Amniotic stem cell (primary cell): ENCODE data around the gene GRIK4.
A peak's percentile ranks its signal among the peaks of the same experiment; 100 is the strongest.
"Not testable (repeated sequence)": the region's sequence is repeated elsewhere in the genome, so short reads cannot be mapped to it uniquely, and the experiment has no call there.

ENCODE experiments used
- DNase-seq: peaks from one replicate; lab custom pipeline; 2025; lab: John Stamatoyannopoulos, UW

GRIK4 gene

DNA sequence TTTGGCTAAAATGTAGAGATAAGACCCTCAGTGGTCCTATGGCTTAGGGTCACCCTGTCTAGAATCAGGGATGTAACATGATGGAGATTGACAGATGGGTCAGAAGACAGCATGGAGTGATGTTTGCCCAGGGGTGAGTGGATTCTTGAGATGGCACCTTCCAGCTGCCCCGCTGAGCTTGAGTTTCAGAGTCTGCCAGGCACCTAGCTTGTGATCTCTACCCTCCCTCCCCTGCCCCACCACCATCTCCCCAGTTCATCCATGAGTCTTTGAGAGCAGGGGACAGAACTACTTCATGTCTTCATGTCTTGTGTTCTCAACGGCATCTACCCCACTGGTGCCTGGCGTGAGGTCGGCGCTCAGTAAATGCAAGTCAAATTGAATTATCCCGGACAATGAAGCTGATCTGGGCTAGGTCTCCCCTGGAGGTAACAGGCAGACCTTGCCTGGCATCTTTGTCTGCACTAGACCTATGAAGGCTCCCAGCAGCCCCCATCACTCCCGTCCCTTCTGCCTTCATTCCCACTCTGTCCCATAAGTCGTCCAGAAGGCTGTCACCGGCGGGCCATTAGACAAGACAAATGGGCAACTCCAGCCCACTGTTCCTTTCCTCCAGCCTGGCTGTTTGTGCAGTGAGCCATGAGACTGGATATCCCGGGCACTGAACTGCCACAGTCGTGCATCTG lies 273.2 kb downstream of the GRIK4 start:
- no peak for DNase-seq

DNA sequence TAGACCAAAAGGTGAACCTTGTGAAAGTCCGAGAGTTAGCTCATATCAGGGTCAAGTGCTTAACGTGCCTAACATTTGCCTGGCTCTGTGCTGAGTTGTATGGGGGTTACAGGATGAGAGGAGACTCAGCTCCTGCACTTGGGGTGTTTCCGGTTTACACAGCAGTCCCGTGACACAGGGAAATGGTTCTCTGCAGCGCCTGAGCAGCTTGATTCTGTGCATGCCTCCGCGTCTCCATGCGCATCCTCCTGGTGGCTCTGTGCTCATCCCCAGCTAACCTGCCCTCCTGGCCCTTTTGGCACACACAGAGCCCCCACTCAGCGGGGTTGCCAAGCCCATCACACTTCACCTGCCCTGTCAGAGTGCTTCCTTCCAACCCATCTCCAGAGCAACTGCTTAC lies 274.0 kb downstream of the GRIK4 start:
- no peak for DNase-seq

DNA sequence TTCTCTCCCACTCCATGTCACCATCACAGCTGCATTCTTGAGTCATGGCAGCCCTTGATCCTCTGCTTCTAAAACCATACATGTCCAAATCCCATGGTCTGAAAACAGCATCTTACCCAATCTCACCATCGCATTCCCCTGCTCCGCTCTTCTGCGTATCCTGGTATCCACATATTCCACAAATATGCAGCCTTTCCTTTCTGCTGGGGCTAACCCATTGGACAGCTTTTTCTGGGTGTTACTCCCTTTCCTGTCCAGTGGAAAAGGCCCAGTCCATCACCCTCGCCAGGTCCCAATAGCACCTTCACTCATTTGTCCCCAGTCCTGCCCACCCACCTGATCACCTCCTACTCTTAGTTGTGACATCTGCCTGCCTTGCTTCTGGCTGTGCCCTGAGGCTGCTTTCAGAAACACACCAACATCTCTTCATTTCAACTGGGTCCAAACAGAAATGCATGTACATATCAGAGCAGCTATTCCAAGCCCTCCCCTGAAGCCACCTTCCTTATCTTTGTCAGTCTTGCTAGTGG lies 274.7 kb downstream of the GRIK4 start:
- no peak for DNase-seq

DNA sequence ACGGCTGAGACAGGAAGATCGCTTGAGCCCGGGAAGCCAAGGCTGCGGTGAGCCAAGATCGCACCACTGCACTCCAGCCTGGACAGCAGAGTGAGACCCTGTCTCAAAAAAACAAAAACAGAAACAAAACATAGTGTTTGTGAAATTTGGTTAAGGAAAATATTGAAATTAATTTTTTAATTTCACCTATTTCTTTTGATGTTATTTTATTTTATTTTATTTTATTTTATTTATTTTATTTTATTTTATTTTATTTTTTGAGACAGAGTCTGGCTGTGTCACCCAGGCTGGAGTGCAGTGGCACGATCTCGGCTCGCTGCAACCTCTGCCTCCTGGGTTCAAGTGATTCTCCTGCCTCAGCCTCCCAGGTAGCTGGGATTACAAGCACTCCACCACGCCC lies 275.7 kb downstream of the GRIK4 start:
- not testable (repeated sequence) for DNase-seq

DNA sequence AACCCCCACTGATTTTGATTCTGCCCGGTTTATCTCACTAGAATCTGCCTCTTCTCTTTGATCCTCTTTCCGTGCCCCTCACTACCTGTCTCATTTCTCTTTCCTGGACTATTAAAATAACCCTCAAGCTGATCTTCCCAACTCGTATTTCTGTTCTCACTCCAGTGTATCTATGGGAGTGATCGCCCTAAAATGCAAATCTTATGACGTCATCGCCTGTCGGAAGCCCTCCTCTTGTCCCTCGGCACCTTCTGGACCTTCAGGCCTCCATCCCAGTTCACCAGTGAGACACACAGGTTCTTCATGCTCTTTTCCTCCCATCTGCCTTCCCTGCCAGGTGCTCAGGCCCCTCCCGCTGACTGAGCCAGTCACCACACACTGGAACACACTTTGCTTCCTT lies 277.8 kb downstream of the GRIK4 start:
- DNase-seq, result no peak

DNA sequence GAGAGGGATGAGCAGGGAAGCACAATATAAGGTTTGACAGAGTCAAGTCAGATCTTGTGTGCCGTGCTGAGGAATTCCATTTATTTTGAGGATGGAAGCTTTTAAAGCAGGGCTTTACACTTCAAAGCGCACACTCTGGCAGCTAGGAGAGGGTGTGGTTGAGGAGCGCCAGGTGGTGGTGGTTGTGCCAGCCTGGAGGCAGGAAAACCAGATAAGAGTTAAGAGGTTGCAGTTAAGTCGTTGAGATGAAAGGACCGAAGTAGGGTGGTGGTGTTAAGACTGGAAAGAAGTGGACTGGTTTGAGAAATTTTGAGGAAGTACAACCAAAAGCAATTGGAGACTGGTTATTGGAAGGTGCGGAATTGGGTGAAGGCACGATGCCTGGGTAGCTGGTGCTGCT lies 280.8 kb downstream of the GRIK4 start:
- DNase-seq, result no peak

DNA sequence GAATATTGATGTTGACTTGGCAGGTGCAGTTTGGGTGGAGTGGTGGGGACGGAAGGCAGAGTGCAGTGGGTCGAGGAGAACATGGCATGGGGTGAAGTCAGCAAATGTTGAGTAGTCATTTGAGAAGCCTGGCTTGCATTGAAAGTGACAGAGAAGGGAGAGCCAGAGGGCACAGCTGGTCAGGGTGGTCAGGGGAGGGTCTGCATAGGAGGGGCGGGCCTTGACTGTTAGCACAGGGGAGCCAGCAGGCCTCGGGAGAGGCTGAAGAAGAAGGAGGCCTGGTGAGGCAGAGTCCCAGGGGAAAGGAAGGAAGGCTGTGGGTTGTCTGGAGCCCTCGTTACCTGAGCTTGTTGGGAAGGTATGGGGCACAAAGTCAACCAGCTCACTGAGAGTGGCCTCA lies 281.6 kb downstream of the GRIK4 start:
- DNase-seq, result no peak

DNA sequence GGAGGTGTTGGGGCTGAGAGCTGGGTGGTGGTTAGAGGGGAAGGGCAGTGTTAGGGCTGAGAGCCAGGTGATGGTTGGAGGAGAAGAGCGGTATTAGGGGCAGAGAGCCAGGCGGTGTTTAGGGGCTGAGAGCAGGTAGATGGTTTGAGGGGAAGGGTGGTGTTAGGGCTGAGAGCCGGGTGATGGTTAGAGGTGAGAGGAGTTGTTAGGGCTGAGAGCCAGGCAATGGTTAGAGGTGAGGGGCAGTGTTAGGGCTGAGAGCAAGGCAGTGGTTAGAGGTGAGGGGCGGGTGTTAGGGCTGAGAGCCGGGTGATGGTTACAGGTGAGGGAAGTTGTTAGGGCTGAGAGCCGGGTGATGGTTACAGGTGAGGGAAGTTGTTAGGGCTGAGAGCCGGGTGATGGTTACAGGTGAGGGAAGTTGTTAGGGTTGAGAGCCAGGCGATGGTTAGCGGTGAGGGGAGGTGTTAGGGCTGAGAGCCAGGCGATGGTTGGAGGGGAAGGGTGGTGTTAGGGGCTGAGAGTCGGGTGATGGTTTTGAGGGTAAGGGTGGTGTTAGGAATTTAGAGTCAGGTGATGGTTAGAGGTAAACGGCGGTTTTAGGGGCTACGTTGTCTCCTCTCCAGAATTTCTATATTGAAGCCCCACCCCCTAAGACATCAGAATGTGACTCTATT lies 282.4 kb downstream of the GRIK4 start:
- no peak for DNase-seq

DNA sequence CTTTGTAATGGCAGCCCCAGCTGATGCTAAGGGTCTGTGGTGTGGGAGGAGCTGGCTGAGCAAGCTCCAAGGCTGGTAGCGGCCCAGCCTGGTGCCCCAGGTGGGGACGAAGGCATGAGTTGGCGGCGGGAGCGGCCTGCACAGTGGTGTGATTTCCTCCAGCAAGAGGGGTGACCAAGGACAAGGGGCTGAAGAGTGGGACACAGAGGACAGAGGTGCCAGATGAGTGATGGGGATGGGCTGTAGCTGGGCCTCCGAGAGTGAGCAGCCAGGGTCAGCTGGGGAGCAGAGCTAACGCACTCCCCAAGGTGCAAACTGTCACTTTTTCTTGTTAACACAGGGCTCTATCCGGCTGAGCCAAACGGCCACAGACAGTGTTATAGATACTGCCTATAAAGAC lies 283.2 kb downstream of the GRIK4 start:
- DNase-seq, result no peak

DNA sequence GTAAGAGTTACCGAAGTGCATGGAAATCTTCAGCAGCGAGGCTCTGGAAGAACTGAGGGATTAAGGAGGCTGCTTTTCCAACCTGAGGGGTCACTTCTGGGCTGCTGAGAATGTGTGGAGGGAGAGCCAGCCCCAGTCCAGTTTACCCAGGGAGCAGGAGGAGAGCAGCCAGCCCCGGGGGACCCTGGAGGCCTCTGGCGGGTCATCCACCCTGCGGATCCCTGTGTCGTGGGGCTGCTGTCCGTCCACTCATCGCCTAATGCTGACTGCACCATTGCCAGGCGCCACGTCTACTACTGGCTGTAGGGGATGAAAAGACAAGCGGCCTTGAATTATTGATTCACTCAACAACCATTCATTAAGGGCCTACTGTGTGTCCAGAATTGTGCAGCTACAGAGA lies 283.6 kb downstream of the GRIK4 start:
- no peak for DNase-seq

DNA sequence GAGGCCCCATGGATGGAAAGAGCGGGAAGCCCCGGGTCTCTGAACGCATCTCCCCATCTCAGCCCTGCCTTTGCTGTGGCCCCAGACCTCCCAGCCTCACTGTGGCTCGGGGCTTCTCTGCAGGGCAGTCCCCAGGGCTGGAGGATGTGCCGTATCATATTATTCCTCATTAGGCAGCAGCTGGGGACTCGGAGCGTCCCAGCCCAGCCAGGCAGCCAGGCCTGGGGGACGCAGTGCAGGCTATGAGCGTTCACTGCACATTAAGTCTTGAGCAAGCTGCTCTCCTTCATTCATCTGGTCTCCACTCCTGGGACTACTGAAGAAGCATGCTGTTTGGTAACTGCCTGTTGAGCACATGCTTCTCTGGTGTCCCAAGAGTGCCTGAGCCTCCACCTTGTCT lies 285.6 kb downstream of the GRIK4 start:
- DNase-seq, result no peak

DNA sequence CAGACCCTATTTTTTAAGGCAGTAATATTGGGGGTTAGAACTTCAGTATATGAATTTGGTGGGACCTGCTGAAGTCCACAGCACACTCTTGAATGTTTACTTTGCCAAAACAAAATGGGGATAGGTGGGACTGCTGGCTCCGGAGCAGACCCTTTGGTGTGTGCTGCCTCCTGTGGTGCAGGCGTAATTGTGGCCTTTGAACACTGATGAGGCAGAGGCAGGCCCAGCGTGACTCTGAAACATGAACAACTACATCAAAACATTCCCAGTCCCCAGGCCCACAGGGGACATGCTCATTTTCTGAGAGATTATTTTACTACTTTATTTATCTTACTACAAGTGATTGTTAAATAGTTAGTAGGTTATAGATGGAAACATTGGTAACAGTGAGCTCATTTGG lies 287.3 kb downstream of the GRIK4 start:
- DNase-seq, result no peak

DNA sequence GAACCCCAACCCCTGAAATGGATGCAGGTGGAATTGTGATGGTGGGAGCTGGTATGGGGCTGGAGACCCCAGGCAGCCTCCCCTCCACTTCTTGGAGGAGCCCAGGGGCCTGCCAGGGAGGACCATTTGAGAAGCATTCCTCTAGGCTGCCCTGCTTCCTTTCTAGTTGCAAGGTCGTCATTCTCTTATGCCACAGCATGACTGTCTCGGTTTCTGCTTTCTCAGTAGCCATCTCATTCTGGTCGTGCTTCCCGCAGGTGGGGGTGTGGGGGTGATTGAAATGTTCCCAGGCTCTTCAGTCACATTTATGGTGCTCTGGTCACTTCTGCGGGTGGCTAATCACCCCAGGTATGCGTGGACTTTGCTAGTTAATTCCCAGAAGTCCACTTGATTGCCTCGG lies 288.7 kb downstream of the GRIK4 start:
- no peak for DNase-seq

DNA sequence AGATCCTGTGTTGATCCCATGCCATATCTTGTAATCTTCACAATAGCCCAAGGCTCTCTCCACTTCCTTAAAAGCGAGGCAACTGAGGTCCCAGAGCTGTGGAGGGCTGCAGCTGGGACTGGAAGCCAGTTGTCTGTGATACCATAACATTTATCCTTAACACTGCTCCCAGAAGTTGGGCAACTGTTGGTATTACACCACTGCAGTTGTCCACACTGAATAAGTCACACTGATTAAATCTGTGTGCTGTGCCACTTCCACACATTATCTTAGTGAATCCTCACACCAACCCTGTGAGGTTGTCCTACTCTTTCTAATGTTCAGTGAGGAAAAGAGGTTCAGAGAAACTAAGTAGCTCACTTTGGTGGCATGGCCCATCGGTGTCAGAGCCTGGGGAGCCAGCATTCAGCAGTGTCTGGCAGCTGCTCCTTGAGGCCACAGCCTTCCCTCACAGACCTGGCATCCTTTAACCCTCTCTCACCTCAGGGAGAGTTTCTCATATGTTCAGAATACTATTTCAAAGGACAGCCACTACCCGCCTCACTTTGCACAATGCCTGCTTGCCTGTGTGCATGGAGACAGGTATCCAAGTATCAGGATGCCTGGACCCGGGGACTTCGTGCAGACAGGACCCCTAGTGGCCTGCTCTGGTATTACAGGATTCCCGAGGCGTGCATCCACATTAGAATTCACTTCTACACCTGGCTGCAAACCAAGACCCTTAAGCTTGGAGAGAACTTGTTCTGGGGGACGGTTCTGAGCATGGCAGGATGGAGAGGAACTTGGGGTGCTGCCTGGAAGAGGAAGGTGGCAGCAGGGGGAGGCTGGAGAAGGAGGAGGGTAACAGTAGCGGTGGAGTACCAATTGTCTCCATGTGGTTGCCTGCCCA lies 290.5 kb downstream of the GRIK4 start:
- no peak for DNase-seq

DNA sequence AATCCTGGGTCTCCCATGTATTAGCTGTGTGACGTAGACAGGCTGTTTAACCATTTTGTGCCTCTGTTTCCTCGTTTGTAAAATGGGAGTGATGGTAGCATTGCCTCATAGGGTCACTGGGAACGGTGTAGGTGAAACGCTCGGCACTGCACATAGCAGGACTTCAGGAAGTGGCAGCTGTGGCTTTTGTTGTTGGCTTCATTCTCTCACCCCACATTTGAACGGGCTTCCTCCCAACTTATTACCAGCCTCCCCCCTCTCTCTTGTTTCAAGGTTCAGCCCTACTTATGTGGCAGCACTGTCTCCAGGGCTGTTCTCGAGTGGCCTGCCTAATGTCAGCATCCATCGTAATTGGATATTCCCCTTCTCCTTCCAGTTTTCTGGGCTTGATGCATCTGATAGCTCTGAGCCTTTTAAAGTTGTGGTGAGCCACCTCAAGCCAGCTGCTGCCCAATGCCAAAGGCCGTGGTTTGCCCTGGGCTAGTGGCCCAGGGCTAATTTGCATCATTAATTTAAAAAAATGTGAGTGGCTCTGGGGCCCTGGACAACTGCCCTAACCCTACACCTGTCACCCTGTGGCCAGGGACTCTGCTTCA lies 294.5 kb downstream of the GRIK4 start:
- no peak for DNase-seq

DNA sequence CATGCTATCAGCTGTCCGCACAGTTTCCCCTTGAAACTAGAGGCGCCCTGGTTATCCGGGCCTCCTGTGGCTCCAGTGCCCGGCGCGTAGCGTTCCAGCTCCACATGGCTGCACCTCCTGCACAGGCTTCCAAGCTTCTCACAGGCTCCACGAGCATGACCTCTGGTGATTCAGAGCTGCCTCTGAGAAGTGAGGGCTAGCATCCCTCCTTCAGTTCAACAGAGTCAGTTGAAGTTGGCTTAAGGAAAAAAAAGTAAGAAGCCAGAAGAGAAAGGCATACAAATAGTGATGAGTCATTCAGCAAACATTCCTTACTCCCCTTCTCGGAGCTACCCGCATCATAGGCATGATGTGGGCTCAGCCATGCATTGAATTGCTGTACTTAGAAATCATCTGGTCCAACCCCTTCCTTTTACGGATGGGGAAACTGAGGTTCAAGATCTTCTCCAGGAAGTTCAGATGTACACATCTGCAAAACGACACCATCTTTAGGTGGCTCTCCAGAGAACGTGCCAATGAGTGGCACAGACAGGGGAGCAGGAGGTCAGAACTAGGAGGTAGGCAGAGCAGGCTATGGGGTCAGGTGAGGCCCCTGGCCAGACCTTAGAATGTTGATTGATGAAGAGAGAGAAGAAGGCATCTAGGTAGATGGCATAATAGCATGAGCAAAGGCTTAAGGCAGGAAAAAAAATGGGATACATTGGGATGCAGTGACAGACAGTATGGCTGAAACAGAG lies 296.0 kb downstream of the GRIK4 start:
- peak; percentile 54 for DNase-seq

DNA sequence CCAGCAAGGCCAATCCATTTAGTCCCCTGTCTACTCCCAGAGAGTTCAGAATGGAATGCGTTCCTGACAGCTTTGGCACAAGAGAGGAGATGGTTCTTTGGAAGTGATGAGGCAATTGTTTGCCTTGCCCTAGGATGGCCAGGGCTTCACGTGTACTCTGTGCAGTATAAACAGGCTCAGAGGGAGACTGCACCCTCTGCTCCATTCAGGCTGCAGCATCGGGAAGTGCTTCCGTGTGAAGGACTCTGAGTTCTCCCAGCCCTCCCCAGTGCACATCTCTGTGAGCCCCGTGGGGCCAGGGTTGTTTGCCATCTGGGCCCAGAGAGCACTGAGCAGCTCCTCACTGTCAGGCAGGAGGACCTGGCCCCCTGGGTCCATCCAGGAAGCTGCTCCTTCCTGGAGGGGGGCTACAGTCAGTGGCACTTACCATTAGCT lies 297.1 kb downstream of the GRIK4 start:
- DNase-seq, result no peak

DNA sequence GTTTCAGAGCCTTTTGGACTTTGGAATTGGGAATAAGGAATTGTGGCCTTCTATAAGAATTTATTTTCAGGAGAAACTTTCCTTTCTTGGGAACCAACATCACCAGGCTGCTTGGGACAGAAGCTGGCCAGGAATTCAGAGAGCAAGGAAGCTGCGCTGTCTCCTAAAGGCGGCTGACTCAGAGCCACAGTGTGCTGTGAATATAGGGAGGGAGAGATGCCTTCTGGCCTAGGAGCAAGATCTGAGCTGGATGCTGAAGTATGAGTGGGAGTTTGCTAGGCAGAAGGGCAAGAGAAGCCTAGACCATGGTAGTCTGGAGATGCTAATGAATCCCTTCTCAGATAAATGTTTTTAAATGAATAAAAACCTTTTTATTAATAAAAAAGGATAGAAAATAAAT lies 298.7 kb downstream of the GRIK4 start:
- no peak for DNase-seq

DNA sequence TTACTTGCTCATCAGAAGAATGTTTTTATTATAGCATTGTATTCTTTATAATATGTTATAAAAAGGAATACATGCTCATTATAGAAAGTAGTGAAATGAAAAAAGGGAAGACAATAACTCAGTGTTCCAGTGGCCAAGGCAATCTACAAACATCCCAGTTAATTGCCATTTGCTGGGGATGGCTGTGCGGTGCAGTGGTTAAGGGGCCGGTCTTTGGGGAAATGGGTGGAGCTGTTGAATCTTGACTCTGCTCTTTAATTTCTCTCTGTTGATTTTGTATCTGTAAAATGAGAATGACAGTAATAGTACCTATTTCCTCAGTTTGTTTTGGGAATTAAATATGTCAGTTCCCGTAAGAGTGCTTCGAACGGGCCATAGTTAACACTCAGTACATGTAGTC lies 299.7 kb downstream of the GRIK4 start:
- no peak for DNase-seq

DNA sequence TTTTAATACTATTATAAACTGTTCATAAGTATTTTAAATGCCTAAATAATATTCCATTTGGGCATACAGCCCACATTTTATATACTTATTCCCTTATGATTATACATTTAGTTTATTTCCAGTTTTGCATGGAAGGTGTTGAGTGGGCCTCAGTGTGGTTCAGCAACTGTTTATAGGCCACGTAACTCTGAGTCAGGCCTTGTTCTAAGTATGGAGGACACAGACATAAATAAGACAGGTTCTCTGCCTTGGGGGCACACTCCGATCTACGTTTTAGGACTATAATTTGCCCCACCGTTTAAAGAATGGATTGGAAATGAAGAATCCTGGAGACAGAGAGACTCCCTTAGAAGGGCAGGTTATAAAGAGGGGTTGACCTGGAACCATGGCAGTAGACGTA lies 300.2 kb downstream of the GRIK4 start:
- no peak for DNase-seq

DNA sequence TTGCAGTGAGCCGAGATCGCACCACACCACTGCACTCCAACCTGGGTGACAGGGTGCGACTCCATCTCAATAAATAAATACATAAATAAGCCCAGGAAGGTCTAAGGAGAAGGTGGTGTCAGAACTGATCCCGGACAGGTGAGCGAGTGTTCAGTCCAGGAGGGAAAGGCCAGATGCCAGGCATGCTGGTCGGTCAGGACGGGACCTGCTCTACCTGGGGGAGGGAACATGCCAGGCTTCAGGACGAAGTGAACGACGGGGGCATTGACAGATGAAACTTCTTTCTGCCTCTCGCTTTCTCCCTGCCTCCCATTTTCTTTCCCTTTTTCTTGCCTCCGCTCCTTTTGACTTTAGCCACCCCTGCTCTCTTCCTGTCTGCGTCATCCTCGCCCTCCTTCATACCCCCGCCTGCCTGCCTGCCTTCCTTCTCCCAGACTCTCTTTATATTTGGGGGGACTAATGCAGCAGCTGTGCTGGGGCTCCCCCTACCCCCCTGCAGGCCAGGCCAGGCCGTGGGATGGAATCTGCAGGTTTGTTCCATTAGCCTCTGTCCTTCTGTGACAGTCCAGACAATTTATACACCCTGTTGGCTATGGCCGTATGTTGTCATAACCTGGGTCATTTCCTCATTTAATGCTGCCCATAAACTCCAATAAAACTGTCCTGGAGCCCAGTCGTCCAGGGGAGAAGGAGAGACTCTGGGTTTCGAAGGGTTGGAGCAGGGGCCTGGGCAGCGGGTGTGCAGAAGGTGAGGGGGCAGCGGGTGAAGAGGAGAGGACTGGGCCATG lies 303.2 kb downstream of the GRIK4 start:
- no peak for DNase-seq
